Measurements from ENCODE around the gene SLIT2.

Gene SLIT2

GRCh38 chr4:20301161-20301560 is 49.5 kb downstream of the SLIT2 start:
- no peaks in the 10 kb centered on the region for H3K9me3 ChIP-seq (ENCODE audit: insufficient read depth, low read length)
- TF ChIP-seq EZH2phosphoT487 (IDR thresholded peaks at IDR 0.05; ENCODE audit: low read depth) (no peak), CTCF (IDR thresholded peaks at IDR 0.05; ENCODE audit: low read depth, low read length) (no peak)

More at GRCh38 chr4:20301161-20301560, 49.5 kb downstream of the SLIT2 start:
- Histone ChIP-seq H3K27me3 (ENCODE audit: low read depth, low read length) (no peaks in the 10 kb centered on the region), H3K36me3 (replicated peaks; ENCODE audit: low read depth, low read length) (no peaks in the 10 kb centered on the region), H3K4me1 (ENCODE audit: low read length) (no peaks in the 10 kb centered on the region), H4K20me1 (ENCODE audit: insufficient read depth, low read length) (no peaks in the 10 kb centered on the region), H3K27ac (ENCODE audit: low read length) (no peak overlapping the region), H3K4me3 (ENCODE audit: low read length) (no peak overlapping the region), H3K9ac (ENCODE audit: low read length) (no peak overlapping the region), H3K79me2 (ENCODE audit: low read length) (no peaks in the 10 kb centered on the region), H3K4me2 (ENCODE audit: low read length) (no peak overlapping the region), H2AFZ (ENCODE audit: low read depth, low read length) (no peak overlapping the region)

All from OCI-LY3 (cell line).